ENCODE results near the gene TCEAL8.

TCEAL8 gene

GRCh38 chrX:103214870-103215424 lies 40.0 kb downstream of the TCEAL8 start, which contains the start of gene BEX4:
BEX4 (plus strand) TSS chrX:103215108; CDS start chrX:103216154, 1,046 bp downstream.
- DNase-seq (ENCODE audit: low spot score) = peak; percentile 75

GRCh38 chrX:103212749-103213457 lies 42.1 kb downstream of the TCEAL8 start:
- no peak for DNase-seq (ENCODE audit: low spot score)

DNA sequence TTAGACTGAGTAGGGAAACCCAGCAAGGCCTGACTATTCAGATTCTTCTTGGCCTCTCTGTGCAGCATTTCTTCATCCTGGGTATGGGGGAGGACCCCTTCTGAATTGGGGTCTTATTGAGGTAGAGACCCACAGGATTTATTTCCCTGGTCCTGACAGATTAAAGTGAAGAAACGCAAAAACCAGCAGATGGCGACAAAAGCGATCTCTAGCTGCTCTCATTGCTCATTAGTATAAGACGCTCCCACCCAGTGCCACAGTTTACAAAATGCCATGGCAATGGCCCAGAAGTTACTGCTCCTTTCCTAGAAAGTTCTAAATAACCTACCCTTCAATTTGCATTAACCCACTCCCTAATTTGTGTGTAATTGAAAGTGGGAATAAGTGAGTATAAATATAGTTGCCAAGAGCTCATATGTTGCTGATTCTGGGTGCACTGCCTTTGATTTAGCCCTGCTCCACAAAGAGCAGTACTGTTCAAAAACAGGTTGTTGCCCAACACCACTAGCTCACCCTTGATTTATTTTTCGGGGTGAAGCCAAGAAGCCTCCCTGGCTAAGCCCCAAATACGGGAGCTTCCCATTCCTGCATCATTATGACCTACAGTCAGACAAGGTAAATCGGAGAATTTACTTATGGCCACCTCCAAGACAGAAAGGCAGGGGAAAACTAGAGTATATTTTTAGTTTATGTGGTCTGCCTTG lies 43.8 kb downstream of the TCEAL8 start:
- DNase-seq (ENCODE audit: low spot score) = peak; percentile 33

DNA sequence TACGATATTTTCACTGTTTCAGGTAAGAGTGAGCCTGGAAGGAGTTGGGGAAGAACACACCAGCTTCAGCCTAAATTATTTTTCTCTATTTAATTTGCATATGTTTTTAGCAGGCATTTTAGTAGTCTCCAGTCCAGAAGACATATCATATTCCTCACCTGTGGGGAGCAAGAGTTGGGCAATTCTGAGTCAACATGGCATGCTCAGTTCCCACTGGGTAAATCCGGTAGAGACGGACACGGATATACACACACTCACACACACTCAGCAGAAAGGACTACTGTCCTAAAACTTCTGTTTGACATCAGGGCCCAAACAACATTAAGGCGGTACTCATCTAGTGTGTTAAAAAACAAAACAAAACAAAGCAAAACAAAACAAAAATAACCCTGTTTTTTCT lies 44.9 kb downstream of the TCEAL8 start:
- no peak for DNase-seq (ENCODE audit: low spot score)

All from CD4-positive, alpha-beta T cell treated with Interleukin-6 at 100 ng/mL for 8 hours (primary cell).